HG03045 (cell line): ENCODE data around the gene LOXHD1.

ENCODE experiments used
- ATAC-seq: cut with Tn5 transposase; IDR thresholded peaks from one replicate; pipeline ENCODE4 v1.9.1; 2021; ENCODE audit warnings: mild to moderate bottlenecking, moderate library complexity; ENCODE audit not compliant: unreplicated experiment

Gene LOXHD1

GRCh38 chr18:46458472-46458871, 198.5 kb downstream of the LOXHD1 start:
- ATAC-seq: no peak

DNA sequence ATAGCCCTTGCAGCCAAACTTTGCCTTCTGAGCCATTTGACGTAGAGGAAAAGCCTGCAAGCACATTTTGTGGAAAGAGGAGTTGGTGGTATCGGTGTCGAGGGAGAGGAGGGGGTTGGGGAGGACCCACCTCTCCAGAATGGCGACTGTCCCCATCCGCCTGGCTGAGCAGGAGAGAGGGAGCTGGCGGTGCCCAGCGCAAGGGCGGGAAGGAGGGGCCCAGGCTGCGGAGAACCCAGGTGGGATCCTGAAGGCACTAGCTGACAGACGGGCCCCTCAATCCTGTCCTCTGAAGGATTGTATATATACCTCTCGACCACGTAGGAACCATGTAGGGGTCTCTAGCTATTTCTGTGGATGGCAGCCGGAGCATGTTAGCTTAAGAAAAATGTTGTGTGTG, 200.3 kb downstream of the LOXHD1 start:
- no peak for ATAC-seq

- no peak for ATAC-seq
These were observed 204.2 kb downstream of the LOXHD1 start for GRCh38 chr18:46452820-46453219.

DNA sequence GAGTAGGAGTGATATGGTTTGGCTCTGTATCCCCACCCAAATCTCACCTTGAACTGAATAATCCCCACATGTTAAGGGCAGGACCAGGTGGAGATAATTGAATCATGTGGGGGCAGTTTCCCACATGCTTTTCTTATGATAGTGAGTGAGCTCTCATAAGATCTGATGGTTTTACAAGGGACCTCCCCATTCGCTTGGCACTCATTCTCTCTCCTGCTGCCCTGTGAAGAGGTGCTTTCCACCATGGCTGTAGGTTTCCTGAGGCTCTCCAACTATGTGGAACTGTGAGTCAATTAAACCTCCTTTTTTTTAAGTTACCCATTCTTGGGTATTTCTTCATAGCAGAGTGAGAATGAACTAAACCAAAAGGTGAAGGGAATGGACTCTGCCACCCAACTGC, 207.5 kb downstream of the LOXHD1 start:
- no peak for ATAC-seq

DNA sequence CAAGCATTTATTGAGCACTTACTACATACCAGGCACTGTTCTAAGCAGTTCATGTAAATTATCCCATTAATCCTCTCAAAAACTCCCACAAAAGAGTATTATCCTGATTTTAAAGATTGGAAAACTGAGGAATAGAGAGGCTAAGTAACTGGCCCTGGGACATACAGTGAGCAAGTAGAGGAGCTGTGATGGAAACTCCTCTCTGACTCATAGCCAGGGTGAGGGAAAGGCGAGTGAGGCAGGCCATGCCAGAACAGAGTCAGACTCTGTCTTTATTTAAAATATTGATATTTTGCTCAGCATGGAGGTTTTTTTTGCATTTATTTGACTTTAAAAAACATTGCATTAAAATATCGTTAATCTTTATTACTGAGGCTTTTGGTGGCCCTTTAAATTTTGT, 208.0 kb downstream of the LOXHD1 start:
- ATAC-seq: no peak

- no peak for ATAC-seq
These were observed 208.7 kb downstream of the LOXHD1 start for GRCh38 chr18:46448347-46448746.

DNA sequence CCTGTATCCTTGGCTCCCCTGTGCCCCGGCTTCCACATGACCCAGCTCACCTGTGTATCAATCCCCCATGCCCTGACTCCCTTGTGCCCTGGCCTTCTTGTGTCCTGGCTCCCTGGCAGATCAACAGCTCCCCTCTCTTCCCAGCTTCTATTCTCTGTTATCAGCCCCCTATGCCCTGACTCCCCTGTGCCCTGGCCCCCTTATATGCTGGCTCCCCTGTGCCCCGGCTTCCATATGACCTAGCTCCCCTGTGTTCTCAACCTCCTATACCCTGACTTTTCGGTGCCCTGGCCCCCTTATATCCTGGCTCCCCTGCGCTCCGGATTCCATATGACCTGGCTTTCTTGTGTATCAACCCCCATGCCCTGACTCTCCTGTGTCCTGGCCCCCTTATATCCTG, 209.2 kb downstream of the LOXHD1 start:
- ATAC-seq: no peak

DNA sequence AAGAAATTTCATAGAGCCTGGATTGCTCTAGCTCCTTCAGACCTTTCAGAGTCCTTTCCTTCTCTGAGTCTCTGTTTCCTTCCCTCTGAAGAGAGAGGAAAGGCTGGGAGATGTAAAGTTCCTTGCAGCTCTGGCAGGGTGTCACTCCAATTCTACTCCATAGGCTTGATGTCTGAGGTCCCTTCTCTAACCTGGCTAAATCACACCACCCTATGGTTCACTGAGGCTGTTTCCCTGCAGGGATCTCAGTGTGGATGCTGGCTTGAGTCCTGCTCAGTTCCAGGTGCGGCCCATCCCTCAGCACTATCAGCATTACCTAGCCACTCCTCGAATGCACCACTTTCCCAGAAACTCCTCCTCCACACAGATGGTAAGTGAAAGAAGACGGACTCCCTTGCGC, 209.7 kb downstream of the LOXHD1 start:
- no peak for ATAC-seq

GRCh38 chr18:46445522-46446313, 211.3 kb downstream of the LOXHD1 start:
- no peak for ATAC-seq

- ATAC-seq: no peak
These were observed 218.0 kb downstream of the LOXHD1 start for GRCh38 chr18:46439037-46439436.

- no peak for ATAC-seq
These were observed 220.0 kb downstream of the LOXHD1 start for GRCh38 chr18:46437061-46437460.

- ATAC-seq: no peak
These were observed 220.4 kb downstream of the LOXHD1 start for GRCh38 chr18:46436621-46437020.

GRCh38 chr18:46435031-46435430, 222.0 kb downstream of the LOXHD1 start:
- ATAC-seq: no peak

DNA sequence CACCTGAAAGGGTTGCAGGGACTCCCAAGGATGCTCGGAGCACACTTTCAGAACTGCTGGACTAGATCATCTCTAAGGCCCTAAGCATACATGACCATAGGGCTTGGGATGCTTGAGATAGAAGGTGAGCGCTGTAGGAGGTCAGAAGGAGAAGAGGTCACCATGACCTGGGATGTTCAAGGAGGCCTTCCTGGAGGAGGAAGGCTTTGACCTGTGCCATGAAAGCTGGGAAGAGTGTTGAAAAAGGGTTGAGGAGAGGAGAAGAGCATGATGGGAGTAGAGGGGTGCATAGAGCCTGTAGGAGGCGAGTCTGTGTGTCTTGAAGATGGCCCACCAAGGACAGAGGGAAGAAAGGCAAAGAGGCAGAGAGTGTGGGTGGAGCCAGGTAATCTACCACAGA, 222.4 kb downstream of the LOXHD1 start:
- ATAC-seq: no peak

DNA sequence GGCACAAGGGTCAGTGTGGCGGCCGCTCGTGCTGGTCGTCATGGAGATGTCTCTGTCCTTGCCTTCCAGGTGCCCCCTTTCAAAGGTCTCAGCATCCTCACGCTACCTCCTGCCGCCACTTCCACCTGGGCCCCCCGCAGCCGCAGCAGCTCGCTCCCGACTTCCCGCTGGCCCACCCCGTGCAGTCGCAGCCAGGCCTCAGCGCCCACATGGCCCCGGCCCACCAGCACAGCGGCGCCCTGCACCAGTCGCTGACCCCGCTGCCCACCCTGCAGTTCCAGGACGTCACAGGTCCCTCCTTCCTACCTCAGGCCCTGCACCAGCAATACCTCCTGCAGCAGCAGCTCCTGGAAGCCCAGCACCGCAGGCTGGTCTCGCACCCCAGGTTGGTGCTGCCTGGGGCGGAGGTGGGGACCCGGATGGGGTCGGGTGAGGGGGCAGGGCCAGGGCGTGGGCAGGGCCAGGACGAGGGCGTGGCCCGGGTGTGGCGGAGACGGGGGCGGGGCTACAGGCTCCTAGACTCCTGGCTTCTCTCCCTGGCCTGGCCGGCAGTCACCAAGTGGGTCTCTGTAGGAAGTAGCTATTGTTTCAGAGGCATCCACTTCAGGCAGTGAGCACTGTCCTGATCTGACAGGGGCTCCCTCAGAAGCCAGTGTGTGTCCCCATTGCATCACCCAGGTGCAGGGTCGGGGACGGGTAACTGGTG, 223.7 kb downstream of the LOXHD1 start:
- no peak for ATAC-seq

- no peak for ATAC-seq
These were observed 225.4 kb downstream of the LOXHD1 start for GRCh38 chr18:46431522-46432171.

DNA sequence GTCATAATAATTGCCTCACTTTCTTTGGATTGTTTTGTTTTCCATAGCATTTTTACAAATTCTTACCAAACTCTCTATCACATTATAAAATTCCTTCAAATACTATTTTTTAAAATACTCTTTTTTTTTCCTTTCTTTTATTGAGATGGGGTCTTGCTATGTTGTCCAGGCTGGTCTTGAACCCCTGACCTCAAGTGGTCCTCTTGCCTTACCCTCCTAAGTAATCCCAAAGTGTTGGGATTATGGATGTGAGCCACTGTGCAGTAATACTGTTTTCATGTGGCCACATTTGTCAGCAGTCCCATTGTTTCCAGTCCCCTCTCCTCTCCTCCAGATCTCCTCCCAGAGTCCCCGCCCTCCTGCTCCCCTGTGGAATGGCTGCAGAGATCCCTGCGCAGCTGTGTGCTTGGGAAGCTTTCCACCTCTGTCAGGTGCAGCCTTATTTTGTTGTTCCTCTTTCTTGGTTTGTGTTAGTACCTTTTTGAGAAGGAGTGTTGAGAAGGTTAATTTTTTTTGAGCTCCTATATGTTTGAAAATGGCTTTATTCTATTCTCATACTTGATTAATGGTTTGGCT, 227.3 kb downstream of the LOXHD1 start:
- ATAC-seq: no peak

DNA sequence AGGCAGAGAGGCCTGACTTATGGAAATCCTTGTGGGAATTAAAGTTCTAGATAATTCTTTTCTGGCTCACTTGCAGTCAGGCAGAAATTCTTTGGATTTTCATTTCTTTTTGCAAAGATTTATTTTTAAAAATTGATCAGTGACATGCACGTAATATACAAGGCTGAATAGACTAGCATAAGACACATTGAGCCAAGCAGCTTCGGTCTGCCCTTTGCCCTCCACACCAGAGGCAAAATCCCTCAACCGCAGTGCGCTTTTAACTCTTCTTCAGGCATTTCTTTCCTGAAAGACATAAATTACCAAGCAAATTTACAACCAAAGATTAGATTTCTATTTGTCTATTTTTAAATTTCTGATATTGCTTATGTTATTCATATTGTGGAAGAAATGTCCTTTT, 227.9 kb downstream of the LOXHD1 start:
- ATAC-seq: no peak

GRCh38 chr18:46428368-46428767, 228.7 kb downstream of the LOXHD1 start:
- ATAC-seq: no peak

GRCh38 chr18:46427216-46427995, 229.6 kb downstream of the LOXHD1 start:
- no peak for ATAC-seq
